ENCODE data around the gene RNF128.
"Not testable (repeated sequence)": the region's sequence is repeated elsewhere in the genome, so short reads cannot be mapped to it uniquely, and the experiment has no call there.

DNA sequence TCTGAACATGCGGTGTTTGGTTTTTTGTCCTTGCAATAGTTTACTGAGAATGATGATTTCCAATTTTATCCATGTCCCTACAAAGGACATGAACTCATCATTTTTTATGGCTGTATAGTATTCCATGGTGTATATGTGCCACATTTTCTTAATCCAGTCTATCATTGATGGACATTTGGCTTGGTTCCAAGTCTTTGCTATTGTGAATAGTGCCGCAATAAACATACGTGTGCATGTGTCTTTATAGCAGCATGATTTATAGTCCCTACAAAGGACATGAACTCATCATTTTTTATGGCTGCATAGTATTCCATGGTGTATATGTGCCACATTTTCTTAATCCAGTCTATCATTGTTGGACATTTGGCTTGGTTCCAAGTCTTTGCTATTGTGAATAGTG lies 87.6 kb downstream of the RNF128 start:
- TF ChIP-seq, protein P1, sequence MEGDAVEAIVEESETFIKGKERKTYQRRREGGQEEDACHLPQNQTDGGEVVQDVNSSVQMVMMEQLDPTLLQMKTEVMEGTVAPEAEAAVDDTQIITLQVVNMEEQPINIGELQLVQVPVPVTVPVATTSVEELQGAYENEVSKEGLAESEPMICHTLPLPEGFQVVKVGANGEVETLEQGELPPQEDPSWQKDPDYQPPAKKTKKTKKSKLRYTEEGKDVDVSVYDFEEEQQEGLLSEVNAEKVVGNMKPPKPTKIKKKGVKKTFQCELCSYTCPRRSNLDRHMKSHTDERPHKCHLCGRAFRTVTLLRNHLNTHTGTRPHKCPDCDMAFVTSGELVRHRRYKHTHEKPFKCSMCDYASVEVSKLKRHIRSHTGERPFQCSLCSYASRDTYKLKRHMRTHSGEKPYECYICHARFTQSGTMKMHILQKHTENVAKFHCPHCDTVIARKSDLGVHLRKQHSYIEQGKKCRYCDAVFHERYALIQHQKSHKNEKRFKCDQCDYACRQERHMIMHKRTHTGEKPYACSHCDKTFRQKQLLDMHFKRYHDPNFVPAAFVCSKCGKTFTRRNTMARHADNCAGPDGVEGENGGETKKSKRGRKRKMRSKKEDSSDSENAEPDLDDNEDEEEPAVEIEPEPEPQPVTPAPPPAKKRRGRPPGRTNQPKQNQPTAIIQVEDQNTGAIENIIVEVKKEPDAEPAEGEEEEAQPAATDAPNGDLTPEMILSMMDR (CRISPR knock-in tag; IDR thresholded peaks at IDR 0.05), result not testable (repeated sequence)
- TF ChIP-seq POLR2A (IDR thresholded peaks at IDR 0.05; ENCODE audit: insufficient read depth in 1 of 2, low read depth in 2 of 2, low read length in 2 of 2), result not testable (repeated sequence)

Data from HepG2 (cell line).